Measurements from ENCODE around the gene CASS4.

DNA sequence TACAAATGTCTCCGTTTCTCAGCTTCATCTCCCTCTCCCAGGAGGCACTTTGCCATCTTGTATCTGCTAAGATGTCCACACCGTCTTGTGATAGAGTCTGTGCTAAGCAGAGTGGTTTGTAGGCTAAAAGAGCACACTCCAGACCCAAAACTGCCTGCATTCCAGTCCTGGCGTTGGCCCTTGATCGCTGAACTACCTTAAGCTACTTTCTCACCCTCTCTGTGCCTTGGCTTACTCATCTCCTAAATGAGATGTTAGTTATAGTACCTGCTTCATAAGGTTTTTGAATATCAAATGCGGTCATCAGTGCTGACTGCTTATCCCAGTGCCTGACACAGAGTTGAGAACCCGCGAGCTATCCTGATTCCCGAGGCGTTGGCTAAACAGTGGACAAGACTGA lies 14.0 kb downstream of the CASS4 start:
- no peak for TF ChIP-seq RAD21 (conservative IDR thresholded peaks at IDR 0.05 in 1 of 2, IDR thresholded peaks at IDR 0.05 in 1 of 2)
- TF ChIP-seq, protein P1, sequence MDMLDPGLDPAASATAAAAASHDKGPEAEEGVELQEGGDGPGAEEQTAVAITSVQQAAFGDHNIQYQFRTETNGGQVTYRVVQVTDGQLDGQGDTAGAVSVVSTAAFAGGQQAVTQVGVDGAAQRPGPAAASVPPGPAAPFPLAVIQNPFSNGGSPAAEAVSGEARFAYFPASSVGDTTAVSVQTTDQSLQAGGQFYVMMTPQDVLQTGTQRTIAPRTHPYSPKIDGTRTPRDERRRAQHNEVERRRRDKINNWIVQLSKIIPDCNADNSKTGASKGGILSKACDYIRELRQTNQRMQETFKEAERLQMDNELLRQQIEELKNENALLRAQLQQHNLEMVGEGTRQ (IDR thresholded peaks at IDR 0.05), result no peak
